Calu3 (cell line): ENCODE results near the gene FABP7. TPM values are rescaled to one million over a fixed set of nuclear protein-coding genes. Genes with fewer than 3 reads are reported as not detected.

ENCODE experiments used
- BruUV-seq: library from RNA; stranded (reverse); fragments of 400-500 nt; replicated peaks from 2 replicates; lab custom pipeline; 2021; lab: Mats Ljungman, UMichigan
- CTCF ChIA-PET: fragments of 300-600 bp; sonication (Branson Sonifier 250); formaldehyde crosslinking; loops from one replicate; lab custom pipeline; 2022; ENCODE audit warnings: antibody characterized with exemption; lab: Charles Lee
- DNase-seq: peaks from one replicate; pipeline ENCODE4 v3.0.0; 2022
- H3K27ac Mint-ChIP-seq: one replicate; pipeline ENCODE4 v1.8.0; 2022; ENCODE audit warnings: mixed read lengths; ENCODE audit not compliant: unreplicated experiment
- H3K27me3 Mint-ChIP-seq: one replicate; pipeline ENCODE4 v1.8.0; 2022; ENCODE audit warnings: mixed read lengths; ENCODE audit not compliant: unreplicated experiment
- H3K36me3 Mint-ChIP-seq: one replicate; pipeline ENCODE4 v1.8.0; 2022; ENCODE audit warnings: mild to moderate bottlenecking, moderate library complexity, mixed read lengths; ENCODE audit not compliant: insufficient read depth, unreplicated experiment
- H3K4me1 Mint-ChIP-seq: one replicate; pipeline ENCODE4 v1.8.0; 2022; ENCODE audit warnings: mild to moderate bottlenecking, low read depth, mixed read lengths; ENCODE audit not compliant: unreplicated experiment
- H3K4me3 Mint-ChIP-seq: one replicate; pipeline ENCODE4 v1.8.0; 2022; ENCODE audit warnings: mild to moderate bottlenecking, low read depth, moderate library complexity, mixed read lengths; ENCODE audit not compliant: unreplicated experiment
- H3K9me3 Mint-ChIP-seq: one replicate; pipeline ENCODE4 v1.8.0; 2022; ENCODE audit warnings: low read depth, mixed read lengths; ENCODE audit not compliant: unreplicated experiment
- CTCF ChIP-seq: fragments of 200-600 bp; IDR thresholded peaks from one replicate; pipeline ENCODE4 v1.8.0; 2022; ENCODE audit warnings: antibody characterized with exemption; ENCODE audit not compliant: unreplicated experiment
- intact Hi-C: fragments of 100-400 bp; cut with micrococcal nuclease; formaldehyde crosslinking; loops from one replicate; pipeline ENCODE4 v1.10.0; 2022; ENCODE audit not compliant: unreplicated experiment
- total RNA-seq: library from RNA; stranded (reverse); gene quantifications from 2 replicates; pipeline ENCODE4 v1.2.3, GENCODE V29; 2022

Gene FABP7
- total RNA-seq, 1 experiment from 2014 or later: not detected

DNA sequence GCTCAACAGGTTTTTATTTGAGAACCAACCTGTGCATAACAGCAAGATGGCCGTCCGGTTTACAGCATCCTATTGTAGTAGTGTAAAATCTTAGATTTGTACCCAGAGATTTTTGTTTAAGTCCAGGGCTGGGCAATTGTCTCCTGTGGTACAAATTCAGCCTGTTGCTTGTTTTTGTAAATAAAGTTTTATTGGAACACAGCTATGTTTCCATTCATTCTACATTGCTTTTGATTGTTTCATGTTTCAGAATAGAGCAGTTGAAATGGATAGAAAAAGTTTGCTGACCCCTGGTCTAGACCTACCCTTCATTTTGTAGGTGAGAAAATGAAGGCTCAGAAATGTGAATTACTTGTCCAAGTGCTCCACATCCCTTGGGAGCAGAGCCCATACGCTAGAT is 18.0 kb downstream of the FABP7 start:
- H3K4me3 Mint-ChIP-seq: no peak overlapping the region
- H3K27ac Mint-ChIP-seq: peak overlapping the region; percentile 70
- no peak for TF ChIP-seq CTCF
- BruUV-seq: no TSS peak
- no peaks in the 10 kb centered on the region for H3K27me3 Mint-ChIP-seq
- H3K9me3 Mint-ChIP-seq: no peaks in the 10 kb centered on the region
- no peak for DNase-seq
- H3K4me1 Mint-ChIP-seq: peaks cover 10% of the 10 kb centered on the region
- H3K36me3 Mint-ChIP-seq: no peaks in the 10 kb centered on the region
- intact Hi-C loops: no loop called here
- CTCF ChIA-PET: interaction anchor here (1.7 to 1.8 kb wide), 3 partner anchors 8 to 42 kb away, joined by 4 to 16 read pairs (median 9); partner anchors contain the start of gene SMPDL3A

GRCh38 chr6:122798099-122798641 is 18.7 kb downstream of the FABP7 start:
- TF ChIP-seq CTCF: no peak
- CTCF ChIA-PET: interaction anchor here (0.8 to 1.8 kb wide), 7 partner anchors 9 to 192 kb away, joined by 3 to 16 read pairs (median 4); partner anchors contain the start of gene SMPDL3A
- H3K4me1 Mint-ChIP-seq: peaks cover 10% of the 10 kb centered on the region

DNA sequence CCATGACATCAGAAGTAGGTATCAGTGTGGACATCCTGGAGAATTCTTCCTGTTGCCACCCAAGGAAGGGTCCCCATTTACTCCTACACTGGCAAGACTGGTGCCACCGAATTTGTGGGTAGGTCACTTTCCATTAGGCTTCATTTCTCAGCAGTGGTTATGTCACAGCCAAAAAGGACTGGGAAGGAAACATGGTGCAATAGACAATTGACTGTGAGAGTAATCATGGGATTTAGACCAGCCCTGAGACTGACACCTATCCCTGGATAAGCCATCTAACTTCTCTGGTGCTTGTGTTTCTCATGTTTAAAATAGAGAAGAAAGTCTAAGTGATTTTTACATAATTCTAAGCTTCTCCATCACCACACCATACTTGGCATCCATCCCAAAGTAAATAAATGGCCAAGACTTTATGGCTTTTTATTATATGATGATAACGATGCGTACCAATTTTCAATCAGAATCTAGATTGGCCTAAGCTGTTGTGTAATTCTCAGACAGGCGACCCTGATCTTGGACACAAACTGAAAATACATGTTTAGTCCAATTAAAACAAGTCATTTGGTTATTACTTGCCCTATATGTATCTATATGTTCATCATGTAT is 19.7 kb downstream of the FABP7 start:
- Mint-ChIP-seq H3K27me3 (no peaks in the 10 kb centered on the region), H3K36me3 (no peaks in the 10 kb centered on the region), H3K27ac (no peak overlapping the region), H3K4me3 (no peak overlapping the region), H3K9me3 (no peaks in the 10 kb centered on the region), H3K4me1 (peaks cover 10% of the 10 kb centered on the region)
- BruUV-seq: no TSS peak
- TF ChIP-seq CTCF: no peak
- DNase-seq: no peak
- intact Hi-C loops: no loop called here
- CTCF ChIA-PET: interaction anchor here (0.9 to 1.7 kb wide), 3 partner anchors 10 to 16 kb away, joined by 3 to 16 read pairs (median 4); partner anchors contain the start of gene SMPDL3A

More at GRCh38 chr6:122798099-122798641, 18.7 kb downstream of the FABP7 start:
- H3K9me3 Mint-ChIP-seq: no peaks in the 10 kb centered on the region
- H3K27me3 Mint-ChIP-seq: no peaks in the 10 kb centered on the region
- no peaks in the 10 kb centered on the region for H3K36me3 Mint-ChIP-seq
- H3K4me3 Mint-ChIP-seq: no peak overlapping the region
- no TSS peak for BruUV-seq
- DNase-seq: peak; percentile 67
- intact Hi-C loops: no loop called here
- H3K27ac Mint-ChIP-seq: peak overlapping the region; percentile 70

- H3K4me1 Mint-ChIP-seq: peaks cover 10% of the 10 kb centered on the region
- H3K9me3 Mint-ChIP-seq: no peaks in the 10 kb centered on the region
- no peaks in the 10 kb centered on the region for H3K36me3 Mint-ChIP-seq
- H3K4me3 Mint-ChIP-seq: no peak overlapping the region
- no peak for TF ChIP-seq CTCF
- CTCF ChIA-PET: interaction anchor here (0.7 kb wide), 1 partner anchor 54 kb away, joined by 4 read pairs; no protein-coding TSS in a partner anchor
- peak; percentile 14 for DNase-seq
- H3K27ac Mint-ChIP-seq: no peak overlapping the region
- H3K27me3 Mint-ChIP-seq: no peaks in the 10 kb centered on the region
- intact Hi-C loops: no loop called here
- no TSS peak for BruUV-seq
These were observed 20.6 kb downstream of the FABP7 start for GRCh38 chr6:122799916-122800686.
